Activated CD8-positive, alpha-beta memory T cell treated with anti-CD3 and anti-CD28 coated beads, Interleukin-2, amount 50 U/mL, for 4 hours (primary cell): ENCODE measurements around the gene ARPP21.
"Not testable (repeated sequence)": the region's sequence is repeated elsewhere in the genome, so short reads cannot be mapped to it uniquely, and the experiment has no call there.

Experiments used
- DNase-seq: peaks from one replicate; pipeline ENCODE4 v3.0.0-alpha.2; 2020

Gene ARPP21

GRCh38 chr3:35639254-35640186 is at the start of gene ARPP21:
Gene ARPP21 (plus strand): TSS chr3:35639525. CDS start chr3:35681752, 42,227 bp downstream.
- no peak for DNase-seq

GRCh38 chr3:35592589-35593295 is 46.6 kb upstream of the ARPP21 start:
- no peak for DNase-seq

- no peak for DNase-seq
Measured at GRCh38 chr3:35594739-35595138, 44.6 kb upstream of the ARPP21 start.

- DNase-seq, result no peak
Measured at GRCh38 chr3:35596335-35596995, 42.9 kb upstream of the ARPP21 start.

- DNase-seq, result no peak
Measured at GRCh38 chr3:35597490-35597889, 41.8 kb upstream of the ARPP21 start.

GRCh38 chr3:35598804-35599203 is 40.5 kb upstream of the ARPP21 start:
- DNase-seq, result no peak

- no peak for DNase-seq
Measured at GRCh38 chr3:35601959-35602358, 37.4 kb upstream of the ARPP21 start.

- DNase-seq, result no peak
Measured at GRCh38 chr3:35602395-35602936, 36.9 kb upstream of the ARPP21 start.

- DNase-seq, result no peak
Measured at GRCh38 chr3:35616346-35616745, 23.0 kb upstream of the ARPP21 start.

GRCh38 chr3:35617370-35617769 is 22.0 kb upstream of the ARPP21 start:
- no peak for DNase-seq

GRCh38 chr3:35620238-35620637 is 19.1 kb upstream of the ARPP21 start:
- not testable (repeated sequence) for DNase-seq

GRCh38 chr3:35624698-35625097 is 14.6 kb upstream of the ARPP21 start:
- no peak for DNase-seq

GRCh38 chr3:35633332-35634124 is 5.8 kb upstream of the ARPP21 start:
- no peak for DNase-seq

GRCh38 chr3:35635407-35635806 is 3.9 kb upstream of the ARPP21 start:
- DNase-seq, result no peak

- DNase-seq, result no peak
Measured at GRCh38 chr3:35635926-35636683, 3.2 kb upstream of the ARPP21 start.

- no peak for DNase-seq
Measured at GRCh38 chr3:35638251-35638979, 910 bp upstream of the ARPP21 start.

GRCh38 chr3:35638980-35639253 is 408 bp upstream of the ARPP21 start:
- DNase-seq, result no peak

GRCh38 chr3:35640190-35641165 is 1.2 kb downstream of the ARPP21 start:
- DNase-seq, result no peak

- DNase-seq, result no peak
Measured at GRCh38 chr3:35641331-35641730, 2.0 kb downstream of the ARPP21 start.
